ENCODE results near the gene UBE2J2.

The UBE2J2 gene

GRCh38 chr1:1296070-1297061 lies 22.7 kb upstream of the UBE2J2 start:
- no peak for DNase-seq (ENCODE audit: low read depth, low spot score)

- no peak for DNase-seq (ENCODE audit: low read depth, low spot score)
These were observed 21.7 kb upstream of the UBE2J2 start for GRCh38 chr1:1295154-1295923.

- no peak for DNase-seq (ENCODE audit: low read depth, low spot score)
These were observed 20.7 kb upstream of the UBE2J2 start for GRCh38 chr1:1294250-1294890.

GRCh38 chr1:1293263-1294249 lies 19.9 kb upstream of the UBE2J2 start:
- no peak for DNase-seq (ENCODE audit: low read depth, low spot score)

GRCh38 chr1:1292851-1293250 lies 19.2 kb upstream of the UBE2J2 start:
- no peak for DNase-seq (ENCODE audit: low read depth, low spot score)

- no peak for DNase-seq (ENCODE audit: low read depth, low spot score)
These were observed 18.8 kb upstream of the UBE2J2 start for GRCh38 chr1:1292442-1292779.

- no peak for DNase-seq (ENCODE audit: low read depth, low spot score)
These were observed 18.1 kb upstream of the UBE2J2 start for GRCh38 chr1:1291548-1292441.

GRCh38 chr1:1291023-1291528 lies 17.4 kb upstream of the UBE2J2 start:
- no peak for DNase-seq (ENCODE audit: low read depth, low spot score)

GRCh38 chr1:1290238-1290731 lies 16.6 kb upstream of the UBE2J2 start:
- DNase-seq (ENCODE audit: low read depth, low spot score) = no peak

- no peak for DNase-seq (ENCODE audit: low read depth, low spot score)
These were observed 13.8 kb upstream of the UBE2J2 start for GRCh38 chr1:1287288-1288110.

- no peak for DNase-seq (ENCODE audit: low read depth, low spot score)
These were observed 12.9 kb upstream of the UBE2J2 start for GRCh38 chr1:1286313-1287261.

- no peak for DNase-seq (ENCODE audit: low read depth, low spot score)
These were observed 12.1 kb upstream of the UBE2J2 start for GRCh38 chr1:1285611-1286311.

GRCh38 chr1:1285102-1285571 lies 11.5 kb upstream of the UBE2J2 start:
- DNase-seq (ENCODE audit: low read depth, low spot score) = no peak

GRCh38 chr1:1284221-1285101 lies 10.8 kb upstream of the UBE2J2 start:
- DNase-seq (ENCODE audit: low read depth, low spot score) = no peak

- DNase-seq (ENCODE audit: low read depth, low spot score) = no peak
These were observed 10.2 kb upstream of the UBE2J2 start for GRCh38 chr1:1283821-1284220.

GRCh38 chr1:1282998-1283397 lies 9.3 kb upstream of the UBE2J2 start:
- DNase-seq (ENCODE audit: low read depth, low spot score) = no peak

All from brain pericyte (primary cell).